ENCODE results near the gene FSHR.
A peak's percentile ranks its signal among the peaks of the same experiment; 100 is the strongest.

FSHR gene

DNA sequence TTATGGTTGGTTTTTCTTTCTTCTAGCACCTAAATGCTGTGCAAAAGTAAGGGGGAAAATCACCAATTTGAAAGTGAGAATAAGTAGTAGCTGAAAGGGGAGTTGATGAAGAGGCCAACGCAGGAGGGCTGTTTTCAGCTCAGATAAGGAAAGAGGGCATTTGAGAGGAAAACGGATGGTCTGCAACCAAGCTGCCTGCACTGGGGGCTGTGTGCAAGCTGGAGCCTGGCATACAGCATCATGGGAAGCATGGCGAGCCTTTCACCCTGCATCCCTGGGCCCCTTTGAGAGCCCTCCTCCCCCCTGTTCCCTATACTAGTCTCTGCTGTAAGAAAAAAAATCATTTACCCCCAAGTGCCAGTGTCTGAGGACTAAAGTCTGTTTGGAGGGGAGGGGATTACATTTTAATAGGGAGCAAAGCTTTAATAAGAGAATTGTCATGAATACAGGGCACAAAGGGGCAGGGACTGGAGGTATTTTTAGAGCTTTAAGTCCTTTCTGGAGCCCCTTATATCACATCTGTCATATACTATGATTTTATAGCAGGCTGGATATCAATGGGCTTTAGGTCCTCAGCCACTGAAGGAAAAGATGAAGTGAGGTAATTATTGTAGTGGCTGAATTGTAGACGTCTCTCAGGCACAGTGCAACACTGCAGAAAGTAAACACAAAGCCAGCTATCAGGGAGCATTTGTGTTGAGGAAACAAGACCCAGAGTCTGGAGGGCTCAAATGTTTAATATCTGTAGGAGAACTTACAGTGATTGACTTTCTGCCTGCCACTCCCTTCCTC lies 120.7 kb downstream of the FSHR start:
- H3K4me2 ChIP-seq (ENCODE audit: low read length), result no peak overlapping the region
- no peak overlapping the region for H3K27ac ChIP-seq (ENCODE audit: low read depth, low read length)
- no peaks in the 10 kb centered on the region for H3K79me1 ChIP-seq (ENCODE audit: low read length)
- H3K4ac ChIP-seq (ENCODE audit: low read depth, low read length), result no peak overlapping the region
- no peak overlapping the region for H3K18ac ChIP-seq (ENCODE audit: low read length)
- H4K12ac ChIP-seq (ENCODE audit: low read depth, low read length), result no peak overlapping the region
- no peak for DNase-seq
- no peak overlapping the region for H2BK120ac ChIP-seq (ENCODE audit: insufficient read depth, low read length, poor library complexity)
- H3K27me3 ChIP-seq (ENCODE audit: insufficient read depth, low read length), result no peaks in the 10 kb centered on the region
- H3K23ac ChIP-seq (ENCODE audit: low read length), result peak overlapping the region; percentile 66
- no peak overlapping the region for H3K9ac ChIP-seq (ENCODE audit: low read length)
- no peak overlapping the region for H4K91ac ChIP-seq (ENCODE audit: low read depth, low read length)
- no peak overlapping the region for H2AK5ac ChIP-seq (ENCODE audit: low read length)
- H3K9me3 ChIP-seq (ENCODE audit: insufficient read depth, low read depth, low read length), result no peaks in the 10 kb centered on the region
- no peaks in the 10 kb centered on the region for H3K4me1 ChIP-seq (ENCODE audit: control insufficient read depth in 1 of 2, insufficient read depth in 2 of 2, low read length in 2 of 2)
- H3K4me3 ChIP-seq (ENCODE audit: low read depth, low read length), result no peak overlapping the region
- no peak overlapping the region for H2BK5ac ChIP-seq (ENCODE audit: low read depth, low read length, poor library complexity)
- H3K14ac ChIP-seq (ENCODE audit: low read length), result no peak overlapping the region
- no peaks in the 10 kb centered on the region for H3K36me3 ChIP-seq (ENCODE audit: control insufficient read depth in 1 of 2, insufficient read depth in 2 of 2, low read length in 2 of 2)
- WGBS (ENCODE audit: extremely low coverage, insufficient coverage, insufficient read length), result no CpG with 5 or more reads among the region's 4 CpGs
- H4K8ac ChIP-seq (ENCODE audit: low read depth, low read length), result no peak overlapping the region
- H3K79me2 ChIP-seq (ENCODE audit: control insufficient read depth, insufficient read depth, low read length, poor library complexity), result no peaks in the 10 kb centered on the region
- no peak overlapping the region for H2AFZ ChIP-seq (ENCODE audit: insufficient read depth, low read length, poor library complexity)
- no peak overlapping the region for H2BK12ac ChIP-seq (ENCODE audit: low read length)

DNA sequence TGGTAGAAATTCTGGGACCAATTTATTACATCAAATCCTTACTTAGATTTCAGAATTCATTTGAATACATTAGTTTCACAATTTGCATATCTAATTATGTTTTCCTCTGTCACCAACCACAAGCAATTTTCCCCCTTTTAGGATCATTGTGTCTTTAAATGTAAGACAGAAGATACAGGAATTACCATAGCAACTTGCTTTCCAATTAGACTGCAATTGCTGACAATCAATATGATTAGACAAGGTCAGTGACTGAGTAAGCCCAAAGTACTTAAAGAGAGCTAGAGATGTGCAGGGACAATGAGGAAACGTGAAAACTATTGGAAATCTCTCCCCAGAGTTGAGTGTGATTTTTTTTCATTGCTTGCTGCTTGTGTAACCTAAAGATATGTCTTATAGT lies 121.4 kb downstream of the FSHR start:
- no peak overlapping the region for H2AFZ ChIP-seq (ENCODE audit: insufficient read depth, low read length, poor library complexity)
- H3K79me2 ChIP-seq (ENCODE audit: control insufficient read depth, insufficient read depth, low read length, poor library complexity), result no peaks in the 10 kb centered on the region
- H4K8ac ChIP-seq (ENCODE audit: low read depth, low read length), result no peak overlapping the region
- H3K79me1 ChIP-seq (ENCODE audit: low read length), result no peaks in the 10 kb centered on the region
- H2AK5ac ChIP-seq (ENCODE audit: low read length), result no peak overlapping the region
- no peak overlapping the region for H2BK5ac ChIP-seq (ENCODE audit: low read depth, low read length, poor library complexity)
- H4K12ac ChIP-seq (ENCODE audit: low read depth, low read length), result no peak overlapping the region
- H3K4ac ChIP-seq (ENCODE audit: low read depth, low read length), result no peak overlapping the region
- no peak overlapping the region for H3K18ac ChIP-seq (ENCODE audit: low read length)
- no peak overlapping the region for H3K23ac ChIP-seq (ENCODE audit: low read length)
- no peaks in the 10 kb centered on the region for H3K9me3 ChIP-seq (ENCODE audit: insufficient read depth, low read depth, low read length)
- no peak overlapping the region for H4K91ac ChIP-seq (ENCODE audit: low read depth, low read length)
- no peak for DNase-seq
- H3K4me1 ChIP-seq (ENCODE audit: control insufficient read depth in 1 of 2, insufficient read depth in 2 of 2, low read length in 2 of 2), result no peaks in the 10 kb centered on the region
- no peaks in the 10 kb centered on the region for H3K36me3 ChIP-seq (ENCODE audit: control insufficient read depth in 1 of 2, insufficient read depth in 2 of 2, low read length in 2 of 2)
- H3K27ac ChIP-seq (ENCODE audit: low read depth, low read length), result no peak overlapping the region
- no peaks in the 10 kb centered on the region for H3K27me3 ChIP-seq (ENCODE audit: insufficient read depth, low read length)
- no peak overlapping the region for H3K4me2 ChIP-seq (ENCODE audit: low read length)
- WGBS (ENCODE audit: extremely low coverage, insufficient coverage, insufficient read length), result no CpG with 5 or more reads among the region's 1 CpG
- H2BK12ac ChIP-seq (ENCODE audit: low read length), result no peak overlapping the region
- H2BK120ac ChIP-seq (ENCODE audit: insufficient read depth, low read length, poor library complexity), result no peak overlapping the region
- no peak overlapping the region for H3K14ac ChIP-seq (ENCODE audit: low read length)
- no peak overlapping the region for H3K9ac ChIP-seq (ENCODE audit: low read length)
- H3K4me3 ChIP-seq (ENCODE audit: low read depth, low read length), result no peak overlapping the region

DNA sequence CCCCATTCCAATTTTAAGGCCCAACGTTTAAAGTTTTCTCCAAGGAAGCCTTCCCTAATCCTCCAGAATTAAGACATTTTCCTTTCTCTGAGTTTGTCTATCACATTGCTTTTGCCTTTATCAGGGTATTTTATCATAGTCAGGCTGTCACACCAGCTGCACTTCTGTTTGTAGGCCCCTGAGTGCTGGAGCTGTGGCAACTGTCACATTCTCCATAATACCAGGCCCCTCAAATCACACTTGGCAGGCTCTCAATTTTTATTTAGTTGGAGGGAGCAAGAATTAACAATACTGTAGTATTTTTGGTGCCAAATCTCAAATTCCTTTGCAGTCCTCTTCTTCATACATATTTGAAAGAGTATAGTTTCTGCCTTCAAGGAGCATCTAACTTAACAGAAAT lies 122.2 kb downstream of the FSHR start:
- H3K27me3 ChIP-seq (ENCODE audit: insufficient read depth, low read length), result no peaks in the 10 kb centered on the region
- no peak overlapping the region for H3K18ac ChIP-seq (ENCODE audit: low read length)
- no peaks in the 10 kb centered on the region for H3K4me1 ChIP-seq (ENCODE audit: control insufficient read depth in 1 of 2, insufficient read depth in 2 of 2, low read length in 2 of 2)
- DNase-seq, result no peak
- no peak overlapping the region for H2BK120ac ChIP-seq (ENCODE audit: insufficient read depth, low read length, poor library complexity)
- H2AFZ ChIP-seq (ENCODE audit: insufficient read depth, low read length, poor library complexity), result no peak overlapping the region
- no peak overlapping the region for H3K9ac ChIP-seq (ENCODE audit: low read length)
- no peak overlapping the region for H2AK5ac ChIP-seq (ENCODE audit: low read length)
- H3K4me3 ChIP-seq (ENCODE audit: low read depth, low read length), result no peak overlapping the region
- no peak overlapping the region for H4K91ac ChIP-seq (ENCODE audit: low read depth, low read length)
- no peak overlapping the region for H3K23ac ChIP-seq (ENCODE audit: low read length)
- H2BK5ac ChIP-seq (ENCODE audit: low read depth, low read length, poor library complexity), result no peak overlapping the region
- no peak overlapping the region for H4K8ac ChIP-seq (ENCODE audit: low read depth, low read length)
- no CpG with 5 or more reads among the region's 1 CpG for WGBS (ENCODE audit: extremely low coverage, insufficient coverage, insufficient read length)
- H3K79me2 ChIP-seq (ENCODE audit: control insufficient read depth, insufficient read depth, low read length, poor library complexity), result no peaks in the 10 kb centered on the region
- no peak overlapping the region for H2BK12ac ChIP-seq (ENCODE audit: low read length)
- H3K79me1 ChIP-seq (ENCODE audit: low read length), result no peaks in the 10 kb centered on the region
- H3K9me3 ChIP-seq (ENCODE audit: insufficient read depth, low read depth, low read length), result no peaks in the 10 kb centered on the region
- H3K4ac ChIP-seq (ENCODE audit: low read depth, low read length), result no peak overlapping the region
- H3K36me3 ChIP-seq (ENCODE audit: control insufficient read depth in 1 of 2, insufficient read depth in 2 of 2, low read length in 2 of 2), result no peaks in the 10 kb centered on the region
- no peak overlapping the region for H3K14ac ChIP-seq (ENCODE audit: low read length)
- no peak overlapping the region for H3K27ac ChIP-seq (ENCODE audit: low read depth, low read length)
- no peak overlapping the region for H3K4me2 ChIP-seq (ENCODE audit: low read length)
- no peak overlapping the region for H4K12ac ChIP-seq (ENCODE audit: low read depth, low read length)

DNA sequence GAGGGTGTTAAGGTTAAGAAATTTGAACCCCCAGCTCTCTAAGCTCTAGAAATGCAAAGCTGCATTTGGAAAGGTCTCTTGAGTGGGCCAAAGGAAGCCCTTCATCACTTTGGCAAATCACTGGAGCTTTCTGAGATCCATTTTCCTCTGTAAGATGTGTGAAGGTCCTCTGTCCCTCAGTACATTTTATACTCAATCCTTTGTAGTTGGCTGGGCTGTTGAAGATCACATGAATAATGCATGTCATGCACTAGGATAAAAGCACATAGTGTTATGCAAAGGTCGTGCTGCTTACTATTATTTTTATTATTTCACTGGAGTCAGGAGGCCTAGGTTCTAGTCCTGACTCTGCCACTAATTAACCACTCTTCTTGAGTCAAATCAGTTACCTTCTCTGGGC lies 124.9 kb downstream of the FSHR start:
- Histone ChIP-seq H3K79me1 (ENCODE audit: low read length) (no peaks in the 10 kb centered on the region), H4K91ac (ENCODE audit: low read depth, low read length) (no peak overlapping the region), H2AK5ac (ENCODE audit: low read length) (no peak overlapping the region), H3K27me3 (ENCODE audit: insufficient read depth, low read length) (no peaks in the 10 kb centered on the region), H2BK12ac (ENCODE audit: low read length) (no peak overlapping the region), H3K4ac (ENCODE audit: low read depth, low read length) (no peak overlapping the region), H3K4me2 (ENCODE audit: low read length) (no peak overlapping the region), H3K23ac (ENCODE audit: low read length) (no peak overlapping the region), H4K8ac (ENCODE audit: low read depth, low read length) (no peak overlapping the region), H3K9me3 (ENCODE audit: insufficient read depth, low read depth, low read length) (no peaks in the 10 kb centered on the region), H3K18ac (ENCODE audit: low read length) (no peak overlapping the region), H3K9ac (ENCODE audit: low read length) (no peak overlapping the region), H3K79me2 (ENCODE audit: control insufficient read depth, insufficient read depth, low read length, poor library complexity) (no peaks in the 10 kb centered on the region), H2BK5ac (ENCODE audit: low read depth, low read length, poor library complexity) (no peak overlapping the region), H2BK120ac (ENCODE audit: insufficient read depth, low read length, poor library complexity) (no peak overlapping the region), H3K27ac (ENCODE audit: low read depth, low read length) (no peak overlapping the region), H2AFZ (ENCODE audit: insufficient read depth, low read length, poor library complexity) (no peak overlapping the region), H3K4me3 (ENCODE audit: low read depth, low read length) (no peak overlapping the region), H3K36me3 (ENCODE audit: control insufficient read depth in 1 of 2, insufficient read depth in 2 of 2, low read length in 2 of 2) (no peaks in the 10 kb centered on the region), H3K14ac (ENCODE audit: low read length) (no peak overlapping the region), H3K4me1 (ENCODE audit: control insufficient read depth in 1 of 2, insufficient read depth in 2 of 2, low read length in 2 of 2) (no peaks in the 10 kb centered on the region), H4K12ac (ENCODE audit: low read depth, low read length) (no peak overlapping the region)
- no CpG with 5 or more reads among the region's 1 CpG for WGBS (ENCODE audit: extremely low coverage, insufficient coverage, insufficient read length)
- DNase-seq, result no peak
